Measurements from ENCODE around the gene FSD1. TPM values are rescaled to one million over a fixed set of nuclear protein-coding genes. Genes with fewer than 3 reads are reported as not detected.
"Not testable (repeated sequence)": the region's sequence is repeated elsewhere in the genome, so short reads cannot be mapped to it uniquely, and the experiment has no call there.

FSD1 gene
- total RNA-seq, 2 experiments from 2014 or later, result 19.8 to 23.2 TPM

GRCh38 chr19:4268816-4269430 is 35.5 kb upstream of the FSD1 start:
- ChIA-PET CTCF (ENCODE audit: unreplicated experiment) (no interaction called here), POLR2A (no interaction called here)
- Histone ChIP-seq H3K9me2 (ENCODE audit: insufficient read depth, low read length) (no peaks in the 10 kb centered on the region), H3K4me3 (ENCODE audit: low read depth, low read length, poor library complexity, severe bottlenecking) (no peak overlapping the region), H3K36me3 (ENCODE audit: insufficient read depth, low read length) (peaks cover 63% of the 10 kb centered on the region), H3K9me3 (ENCODE audit: low read length) (no peaks in the 10 kb centered on the region), H4K20me1 (ENCODE audit: insufficient read depth, low read length) (no peaks in the 10 kb centered on the region), H3K27ac (ENCODE audit: low read depth, low read length, poor library complexity, severe bottlenecking) (no peak overlapping the region), H3K4me2 (ENCODE audit: low read length) (no peak overlapping the region), H3K79me2 (ENCODE audit: insufficient read depth, low read depth, low read length) (no peaks in the 10 kb centered on the region), H2AFZ (ENCODE audit: low read length) (no peak overlapping the region), H3K4me1 (ENCODE audit: insufficient read depth, low read length, poor library complexity, severe bottlenecking) (no peaks in the 10 kb centered on the region)
- no peak for DNase-seq (ENCODE audit: low spot score)
- intact Hi-C loops (cut with micrococcal nuclease; ENCODE audit: unreplicated experiment), result no loop called here
- BruUV-seq (replicated peaks), result no TSS peak
- TF ChIP-seq CTCF (conservative IDR thresholded peaks at IDR 0.05; ENCODE audit: low read length) (no peak), EZH2phosphoT487 (IDR thresholded peaks at IDR 0.05; ENCODE audit: borderline replicate concordance, low read depth, low read length) (no peak)

DNA sequence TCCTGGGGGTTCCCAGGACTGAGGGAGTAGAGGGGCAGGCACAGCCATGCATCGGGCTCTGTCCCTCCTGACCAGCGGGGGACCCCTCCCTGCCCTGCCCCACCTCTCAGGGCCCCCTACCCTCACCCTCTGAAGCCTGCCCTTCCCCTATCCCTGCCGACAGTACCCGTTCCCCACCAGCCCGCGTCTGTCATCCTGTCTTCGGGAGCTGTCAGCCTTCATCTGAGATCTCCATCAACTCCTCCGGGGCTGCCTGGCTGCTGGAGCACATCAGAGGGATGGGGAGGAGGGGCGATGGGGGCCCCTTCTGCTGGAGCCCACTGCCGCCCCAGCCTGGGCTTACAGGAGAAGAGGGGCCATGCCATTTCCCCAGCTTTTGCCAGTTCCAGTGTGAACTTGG is 31.5 kb upstream of the FSD1 start:
- CTCF ChIA-PET (ENCODE audit: unreplicated experiment), result interaction anchor here (0.7 kb wide), 1 partner anchor 265 kb away, joined by 3 read pairs; the partner anchor contains the start of gene PIAS4
- Histone ChIP-seq H4K20me1 (ENCODE audit: insufficient read depth, low read length) (no peaks in the 10 kb centered on the region), H3K4me3 (ENCODE audit: low read depth, low read length, poor library complexity, severe bottlenecking) (no peak overlapping the region), H3K9me3 (ENCODE audit: low read length) (no peaks in the 10 kb centered on the region), H2AFZ (ENCODE audit: low read length) (no peak overlapping the region), H3K9me2 (ENCODE audit: insufficient read depth, low read length) (no peaks in the 10 kb centered on the region), H3K27ac (ENCODE audit: low read depth, low read length, poor library complexity, severe bottlenecking) (no peak overlapping the region), H3K79me2 (ENCODE audit: insufficient read depth, low read depth, low read length) (no peaks in the 10 kb centered on the region), H3K4me2 (ENCODE audit: low read length) (no peak overlapping the region), H3K4me1 (ENCODE audit: insufficient read depth, low read length, poor library complexity, severe bottlenecking) (no peaks in the 10 kb centered on the region), H3K36me3 (ENCODE audit: insufficient read depth, low read length) (peaks cover 34% of the 10 kb centered on the region)
- intact Hi-C loops (cut with micrococcal nuclease; ENCODE audit: unreplicated experiment), result no loop called here
- DNase-seq (ENCODE audit: low spot score), result no peak
- TF ChIP-seq CTCF (conservative IDR thresholded peaks at IDR 0.05; ENCODE audit: low read length) (no peak), EZH2phosphoT487 (IDR thresholded peaks at IDR 0.05; ENCODE audit: borderline replicate concordance, low read depth, low read length) (no peak)
- POLR2A ChIA-PET, result no interaction called here
- no TSS peak for BruUV-seq (replicated peaks)

GRCh38 chr19:4274321-4274686 is 30.1 kb upstream of the FSD1 start:
- H3K36me3 ChIP-seq (ENCODE audit: insufficient read depth, low read length), result peaks cover 20% of the 10 kb centered on the region
- H3K9me2 ChIP-seq (ENCODE audit: insufficient read depth, low read length); H3K27ac ChIP-seq (ENCODE audit: low read depth, low read length, poor library complexity, severe bottlenecking); CTCF ChIA-PET (ENCODE audit: unreplicated experiment); BruUV-seq (replicated peaks); H3K4me3 ChIP-seq (ENCODE audit: low read depth, low read length, poor library complexity, severe bottlenecking); H3K9me3 ChIP-seq (ENCODE audit: low read length); H3K4me2 ChIP-seq (ENCODE audit: low read length); H4K20me1 ChIP-seq (ENCODE audit: insufficient read depth, low read length); DNase-seq (ENCODE audit: low spot score); intact Hi-C loops (cut with micrococcal nuclease; ENCODE audit: unreplicated experiment); H2AFZ ChIP-seq (ENCODE audit: low read length); H3K4me1 ChIP-seq (ENCODE audit: insufficient read depth, low read length, poor library complexity, severe bottlenecking); H3K79me2 ChIP-seq (ENCODE audit: insufficient read depth, low read depth, low read length): not testable (repeated sequence)
- POLR2A ChIA-PET, result interaction anchor here (0.7 kb wide), 1 partner anchor 148 kb away, joined by 4 read pairs; no protein-coding TSS in a partner anchor

Measured in OCI-LY7 (cell line).